ENCODE data around the gene RAD51B.

Gene RAD51B

GRCh38 chr14:68547305-68548193 lies 728.0 kb downstream of the RAD51B start (continued):
- TF ChIP-seq PRDM10 (tag by site-specific recombination; IDR thresholded peaks at IDR 0.05) = peak; percentile 59; the same call in 1 of the 2 replicates
- TF ChIP-seq ZNF302 (tag by site-specific recombination; IDR thresholded peaks at IDR 0.05; ENCODE audit: low read depth) = no peak
- TF ChIP-seq KLF7 (tag by site-specific recombination; IDR thresholded peaks at IDR 0.05; ENCODE audit: borderline replicate concordance) = no peak
- no peak for TF ChIP-seq ZNF561 (tag by site-specific recombination; IDR thresholded peaks at IDR 0.05; ENCODE audit: borderline replicate concordance)
- TF ChIP-seq KLF8 (tag by site-specific recombination; IDR thresholded peaks at IDR 0.05) = no peak
- TF ChIP-seq ZSCAN23 (tag by site-specific recombination; IDR thresholded peaks at IDR 0.05) = no peak
- no peak for TF ChIP-seq MYNN (tag by site-specific recombination; IDR thresholded peaks at IDR 0.05; ENCODE audit: borderline replicate concordance)
- TF ChIP-seq ZNF677 (tag by site-specific recombination; IDR thresholded peaks at IDR 0.05) = no peak
- TF ChIP-seq PBX3 (CRISPR knock-in tag; IDR thresholded peaks at IDR 0.05) = no peak
- no peak for TF ChIP-seq ZNF658 (tag by site-specific recombination; IDR thresholded peaks at IDR 0.05)
- no peak for TF ChIP-seq ZNF623 (tag by site-specific recombination; IDR thresholded peaks at IDR 0.05)
- no peak for TF ChIP-seq ZNF48 (tag by site-specific recombination; IDR thresholded peaks at IDR 0.05)
- TF ChIP-seq ZNF280C (tag by site-specific recombination; IDR thresholded peaks at IDR 0.05) = no peak
- TF ChIP-seq ZNF792 (tag by site-specific recombination; IDR thresholded peaks at IDR 0.05) = no peak
- TF ChIP-seq SCRT2 (tag by site-specific recombination; IDR thresholded peaks at IDR 0.05) = no peak
- no peak for TF ChIP-seq ZSCAN4 (tag by site-specific recombination; IDR thresholded peaks at IDR 0.05)
- no peak for TF ChIP-seq ZNF18 (tag by site-specific recombination; IDR thresholded peaks at IDR 0.05)
- peak; percentile 71 for TF ChIP-seq ZNF596 (tag by site-specific recombination; IDR thresholded peaks at IDR 0.05)

Measured in HEK293 (cell line).